HG03520 (cell line): Measurements from ENCODE around the gene IRGM.
A peak's percentile ranks its signal among the peaks of the same experiment; 100 is the strongest.
"Not testable (repeated sequence)": the region's sequence is repeated elsewhere in the genome, so short reads cannot be mapped to it uniquely, and the experiment has no call there.

Experiments
- ATAC-seq: cut with Tn5 transposase; IDR thresholded peaks from one replicate; pipeline ENCODE4 v1.9.1; 2021; ENCODE audit warnings: mild to moderate bottlenecking, moderate library complexity; ENCODE audit not compliant: unreplicated experiment

IRGM gene

DNA sequence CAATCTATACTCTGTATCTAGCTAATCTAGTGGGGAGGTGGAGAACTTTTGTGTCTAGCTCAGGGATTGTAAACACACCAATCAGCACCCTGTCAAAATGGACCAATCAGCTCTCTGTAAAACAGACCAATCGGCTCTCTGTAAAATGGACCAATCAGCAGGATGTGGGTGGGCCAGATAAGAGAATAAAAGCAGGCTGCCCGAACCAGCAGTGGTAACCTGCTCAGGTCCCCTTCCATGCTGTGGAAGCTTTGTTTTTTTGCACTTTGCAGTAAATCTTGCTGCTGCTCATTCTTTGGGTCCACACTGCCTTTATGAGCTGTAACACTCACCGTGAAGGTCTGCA is at the start of gene IRGM:
TSS of gene IRGM (plus strand) at position 214 of the 346 bp plus-strand sequence. CDS start 1,603 bp downstream, outside the sequence.
- ATAC-seq, result not testable (repeated sequence)

- no peak for ATAC-seq
Measured at GRCh38 chr5:150797384-150797783, 48.9 kb upstream of the IRGM start.

DNA sequence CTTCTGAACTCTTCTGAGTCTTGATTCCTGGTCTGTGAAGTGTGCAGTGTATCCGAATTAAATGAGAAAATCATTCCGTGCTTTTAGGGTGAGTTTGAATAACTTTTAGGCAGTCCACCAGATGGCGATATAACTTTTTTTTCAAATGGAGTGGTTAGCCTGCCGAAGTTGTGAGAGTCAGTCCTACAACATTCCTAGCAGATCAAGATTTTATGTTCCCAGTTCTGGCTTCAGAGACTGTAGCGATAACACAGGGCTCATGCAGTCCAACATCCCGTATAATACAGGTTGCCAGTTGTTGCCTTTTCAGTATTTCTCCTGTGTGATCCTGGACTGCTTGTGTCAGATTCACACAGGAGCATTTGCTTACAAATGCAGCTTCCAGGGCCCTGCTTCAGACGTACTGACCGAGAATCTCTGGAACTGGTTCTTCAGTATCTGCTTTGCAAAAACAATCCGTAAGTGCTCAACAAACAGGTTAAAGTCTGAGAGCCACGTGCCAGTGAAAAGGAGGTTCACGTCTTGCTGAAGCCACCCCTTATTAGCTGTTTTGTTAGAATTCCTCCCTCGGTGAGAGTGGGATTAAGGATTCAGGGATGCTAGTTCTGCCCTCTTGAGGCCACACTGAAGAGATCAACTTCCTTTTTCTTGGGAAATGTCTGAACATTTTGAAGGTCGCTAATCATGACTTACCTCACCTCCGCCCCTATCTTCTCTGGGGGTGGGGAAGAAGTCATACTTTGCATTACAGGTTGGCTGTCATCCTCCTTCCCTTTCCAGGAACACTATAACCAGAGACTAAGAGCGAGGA is 45.0 kb upstream of the IRGM start:
- no peak for ATAC-seq

DNA sequence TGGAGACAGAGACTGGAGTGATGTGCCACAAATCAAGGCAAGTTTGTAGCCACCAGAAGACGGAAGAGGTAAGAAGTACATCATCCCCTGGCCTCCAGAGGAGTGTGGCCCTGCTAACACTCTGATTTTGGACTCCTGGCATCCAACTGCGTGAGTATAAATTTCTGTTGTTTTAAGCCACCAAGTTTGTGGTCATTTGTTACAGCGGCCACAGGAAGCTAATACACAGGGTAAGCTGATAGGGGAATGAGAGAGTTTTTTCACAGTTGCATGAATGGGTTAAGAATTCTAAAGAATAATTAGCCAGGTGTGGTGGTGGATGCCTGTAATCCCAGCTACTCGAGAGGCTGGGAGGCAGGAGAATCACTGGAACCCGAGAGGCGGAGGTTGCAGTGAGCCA is 41.9 kb upstream of the IRGM start:
- ATAC-seq, result no peak

GRCh38 chr5:150809363-150809762 is 37.0 kb upstream of the IRGM start:
- ATAC-seq, result no peak

DNA sequence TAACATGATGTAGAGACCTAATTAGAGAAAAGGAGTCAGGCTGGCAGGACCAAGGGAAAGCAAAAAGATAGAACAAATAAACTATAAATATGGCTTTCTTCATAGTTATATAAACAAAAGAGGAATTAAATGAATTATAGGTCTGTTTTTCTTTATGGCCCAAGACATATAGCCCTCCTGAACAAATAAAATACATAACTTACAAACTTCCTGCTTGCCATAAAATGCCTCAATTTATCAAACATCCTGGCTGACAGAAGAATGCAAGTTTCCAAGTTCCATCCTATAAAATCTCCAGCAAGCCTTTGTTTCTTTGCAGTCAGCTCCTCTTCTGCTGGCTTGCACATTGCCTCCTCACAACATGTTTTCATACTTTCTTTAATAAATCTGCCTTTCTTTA is 31.3 kb upstream of the IRGM start:
- no peak for ATAC-seq

- ATAC-seq, result no peak
Measured at GRCh38 chr5:150816946-150817345, 29.4 kb upstream of the IRGM start.

- ATAC-seq, result no peak
Measured at GRCh38 chr5:150829744-150830143, 16.6 kb upstream of the IRGM start.

DNA sequence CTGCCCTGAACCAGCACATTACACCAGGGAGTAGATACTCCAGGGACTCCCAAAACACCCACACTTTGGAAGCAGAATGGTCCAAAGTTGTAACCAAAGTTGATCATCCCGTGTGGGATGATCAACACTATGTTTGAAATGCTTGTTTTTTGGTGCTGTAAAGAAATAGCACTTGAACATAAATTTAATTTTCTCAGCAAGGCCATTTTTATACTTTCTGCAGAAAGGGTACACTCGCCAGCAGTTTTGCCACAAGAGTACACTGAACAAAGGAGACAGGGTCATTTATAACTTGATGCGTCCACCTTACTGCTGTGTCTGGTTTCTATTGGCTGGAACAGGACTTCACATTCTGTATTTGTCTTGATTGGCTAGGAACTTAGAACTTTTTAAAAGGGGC is 14.5 kb upstream of the IRGM start:
- not testable (repeated sequence) for ATAC-seq

DNA sequence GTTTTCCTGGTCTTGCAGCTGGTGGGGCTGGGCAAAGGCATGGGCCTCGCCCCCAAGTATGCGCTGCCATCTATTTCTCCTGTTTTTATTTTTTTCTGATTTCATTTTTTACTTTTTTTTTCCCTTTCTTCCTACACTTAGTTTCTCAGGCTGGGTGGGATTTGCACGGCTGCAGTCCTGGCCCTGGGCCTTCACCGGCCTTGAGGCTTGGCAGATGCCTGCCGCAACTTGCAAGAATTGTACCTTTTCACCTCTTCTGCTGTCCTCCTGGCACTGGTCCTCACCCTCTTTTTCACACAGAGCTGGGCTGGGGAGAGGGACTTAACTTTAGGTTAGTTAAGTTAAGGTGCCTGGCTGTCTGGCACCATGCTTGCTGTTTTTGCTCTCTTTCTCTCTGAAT is 10.3 kb upstream of the IRGM start:
- ATAC-seq, result no peak

- ATAC-seq, result no peak
Measured at GRCh38 chr5:150836703-150837102, 9.6 kb upstream of the IRGM start.

DNA sequence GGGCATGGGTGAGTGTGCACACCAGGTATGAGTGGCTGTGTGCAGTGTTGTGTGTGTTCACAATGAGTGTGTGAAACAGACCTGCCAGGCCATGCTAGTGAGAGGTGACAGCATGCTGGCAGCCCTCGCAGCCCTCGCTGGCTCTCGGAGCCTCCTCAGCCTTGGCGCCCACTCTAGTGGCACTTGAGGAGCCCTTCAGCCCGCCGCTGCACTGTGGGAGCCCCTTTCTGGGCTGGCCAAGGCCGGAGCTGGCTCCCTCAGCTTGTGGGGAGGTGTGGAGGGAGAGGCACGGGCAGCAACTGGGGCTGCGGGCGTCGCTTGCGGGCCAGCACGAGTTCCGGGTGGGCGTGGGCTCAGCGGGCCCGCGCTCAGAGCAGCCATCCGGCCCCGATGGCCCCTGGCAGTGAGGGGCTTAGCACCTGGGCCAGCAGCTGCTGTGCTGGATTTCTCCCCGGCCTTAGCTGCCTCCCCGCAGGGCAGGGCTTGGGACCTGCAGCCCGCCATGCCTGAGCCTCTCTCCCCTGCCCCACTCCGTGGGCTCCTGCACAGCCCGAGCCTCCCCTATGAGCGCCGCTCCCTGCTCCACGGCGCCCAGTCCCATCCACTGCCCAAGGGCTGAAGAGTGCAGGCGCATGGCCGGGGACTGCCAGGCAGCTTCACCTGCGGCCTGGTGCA is 999 bp upstream of the IRGM start:
- ATAC-seq, result not testable (repeated sequence)

- peak; percentile 90 for ATAC-seq
Measured at GRCh38 chr5:150846654-150847333, 473 bp downstream of the IRGM start.

GRCh38 chr5:150847334-150847695 is 994 bp downstream of the IRGM start:
- no peak for ATAC-seq

- no peak for ATAC-seq
Measured at GRCh38 chr5:150848271-150848670, 1.9 kb downstream of the IRGM start.

GRCh38 chr5:150851039-150851438 is 4.7 kb downstream of the IRGM start:
- no peak for ATAC-seq

GRCh38 chr5:150853561-150853960 is 7.2 kb downstream of the IRGM start:
- no peak for ATAC-seq

GRCh38 chr5:150856700-150857099 is 10.4 kb downstream of the IRGM start:
- ATAC-seq, result not testable (repeated sequence)

DNA sequence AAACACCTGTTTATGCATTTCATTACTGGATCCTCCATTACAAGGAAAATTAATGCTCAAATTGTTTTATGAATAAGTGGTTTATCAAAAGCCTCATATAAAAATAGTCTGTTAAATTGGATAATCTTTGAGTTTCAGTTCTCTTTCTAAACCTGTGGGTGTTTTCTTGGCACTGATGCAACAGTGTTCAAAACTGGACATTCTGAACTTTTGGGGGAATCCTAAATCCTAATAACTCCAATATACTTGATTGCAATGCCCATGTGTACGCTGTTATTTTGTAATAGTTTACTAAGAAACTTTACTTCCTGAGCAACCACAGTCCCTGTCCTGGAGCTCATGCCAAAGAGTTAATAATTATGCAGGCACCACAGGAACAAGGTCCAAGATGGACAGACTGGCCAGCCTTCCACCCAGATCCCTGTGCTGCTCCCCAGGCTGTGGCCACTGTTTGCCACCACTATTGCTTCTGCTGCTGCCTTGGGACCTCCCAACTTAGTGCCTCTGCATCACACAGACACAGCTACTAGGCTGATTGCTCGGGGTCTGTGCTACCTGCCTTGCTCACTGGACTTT is 14.0 kb downstream of the IRGM start:
- ATAC-seq, result no peak

DNA sequence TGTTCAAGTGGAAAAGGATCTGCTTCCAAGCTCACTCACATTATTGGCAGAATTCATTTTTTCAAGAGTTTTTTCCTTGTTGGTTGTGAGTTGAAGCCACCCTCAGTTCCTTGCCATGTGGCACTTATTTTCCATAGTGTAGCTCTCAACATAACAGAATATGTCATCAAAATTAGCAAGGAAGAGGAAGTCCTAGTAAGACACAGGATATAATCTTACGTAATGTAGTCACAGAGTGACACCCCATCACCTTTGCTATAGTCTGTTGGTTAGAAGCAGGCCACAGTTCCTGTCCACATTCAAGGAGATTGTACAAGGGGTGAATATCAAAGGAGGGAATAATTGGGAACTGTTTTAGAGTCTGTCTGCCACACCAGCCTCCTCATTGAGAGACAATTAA is 15.7 kb downstream of the IRGM start:
- no peak for ATAC-seq

- ATAC-seq, result no peak
Measured at GRCh38 chr5:150879358-150879757, 33.0 kb downstream of the IRGM start.
